ENCODE data around the gene GARNL3. TPM values are rescaled to one million over a fixed set of nuclear protein-coding genes. Genes with fewer than 3 reads are reported as not detected.
A peak's percentile ranks its signal among the peaks of the same experiment; 100 is the strongest.

GARNL3 gene
- total RNA-seq, 1 experiment from 2014 or later = 15.5 TPM

DNA sequence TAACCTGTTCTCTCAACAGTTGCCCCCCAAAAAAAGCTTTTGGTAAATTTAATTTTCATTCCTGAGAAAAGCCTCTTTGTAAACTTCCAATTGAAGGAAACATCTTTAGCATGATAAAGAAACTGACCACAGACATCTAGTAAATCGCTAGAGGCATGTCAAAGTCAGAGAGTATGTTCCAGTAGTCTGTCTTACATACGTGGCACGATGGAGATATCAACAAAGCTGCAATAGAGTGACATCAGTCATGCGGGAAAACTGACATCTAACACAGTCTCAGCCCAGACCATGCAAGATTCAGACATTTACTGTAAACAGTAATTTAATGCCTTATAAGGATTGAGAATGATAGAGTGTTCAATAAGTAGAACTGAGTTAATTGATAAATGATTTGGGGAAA, 45.1 kb downstream of the GARNL3 start:
- no peak for TF ChIP-seq EZH2phosphoT487 (IDR thresholded peaks at IDR 0.05; ENCODE audit: borderline replicate concordance, low read length)
- TF ChIP-seq, protein P1, sequence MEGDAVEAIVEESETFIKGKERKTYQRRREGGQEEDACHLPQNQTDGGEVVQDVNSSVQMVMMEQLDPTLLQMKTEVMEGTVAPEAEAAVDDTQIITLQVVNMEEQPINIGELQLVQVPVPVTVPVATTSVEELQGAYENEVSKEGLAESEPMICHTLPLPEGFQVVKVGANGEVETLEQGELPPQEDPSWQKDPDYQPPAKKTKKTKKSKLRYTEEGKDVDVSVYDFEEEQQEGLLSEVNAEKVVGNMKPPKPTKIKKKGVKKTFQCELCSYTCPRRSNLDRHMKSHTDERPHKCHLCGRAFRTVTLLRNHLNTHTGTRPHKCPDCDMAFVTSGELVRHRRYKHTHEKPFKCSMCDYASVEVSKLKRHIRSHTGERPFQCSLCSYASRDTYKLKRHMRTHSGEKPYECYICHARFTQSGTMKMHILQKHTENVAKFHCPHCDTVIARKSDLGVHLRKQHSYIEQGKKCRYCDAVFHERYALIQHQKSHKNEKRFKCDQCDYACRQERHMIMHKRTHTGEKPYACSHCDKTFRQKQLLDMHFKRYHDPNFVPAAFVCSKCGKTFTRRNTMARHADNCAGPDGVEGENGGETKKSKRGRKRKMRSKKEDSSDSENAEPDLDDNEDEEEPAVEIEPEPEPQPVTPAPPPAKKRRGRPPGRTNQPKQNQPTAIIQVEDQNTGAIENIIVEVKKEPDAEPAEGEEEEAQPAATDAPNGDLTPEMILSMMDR (conservative IDR thresholded peaks at IDR 0.05; ENCODE audit: low read depth, low read length) = no peak
- TF ChIP-seq EZH2 (IDR thresholded peaks at IDR 0.05; ENCODE audit: low read length, unreplicated experiment) = no peak
- H3K4me2 ChIP-seq (ENCODE audit: low read length) = no peak overlapping the region
- H4K20me1 ChIP-seq (ENCODE audit: low read length) = no peaks in the 10 kb centered on the region
- H3K9me3 ChIP-seq (ENCODE audit: low read length) = no peaks in the 10 kb centered on the region
- no peaks in the 10 kb centered on the region for H3K36me3 ChIP-seq (ENCODE audit: low read depth, low read length)
- ATAC-seq (no peak), DNase-seq (no peak)
- peaks cover 35% of the 10 kb centered on the region for H3K4me1 ChIP-seq (ENCODE audit: insufficient read depth, low read length)
- H3K79me2 ChIP-seq (ENCODE audit: low read length) = no peaks in the 10 kb centered on the region
- no peak overlapping the region for H3K9ac ChIP-seq (ENCODE audit: low read length)
- no peaks in the 10 kb centered on the region for H3K9me2 ChIP-seq (replicated peaks; ENCODE audit: low read length)
- ChIA-PET CTCF (no interaction called here), POLR2A (ENCODE audit: unreplicated experiment) (no interaction called here)
- no peaks in the 10 kb centered on the region for H3K27me3 ChIP-seq (ENCODE audit: low read length)
- no peak overlapping the region for H2AFZ ChIP-seq (ENCODE audit: low read length)
- intact Hi-C loops (cut with micrococcal nuclease) = no loop called here
- no peak overlapping the region for H3K27ac ChIP-seq (ENCODE audit: low read length)
- H3F3A ChIP-seq (ENCODE audit: low read length, unreplicated experiment) = no peaks in the 10 kb centered on the region
- no TSS peak for BruUV-seq (replicated peaks)
- no peak overlapping the region for H3K4me3 ChIP-seq (ENCODE audit: low read length)

DNA sequence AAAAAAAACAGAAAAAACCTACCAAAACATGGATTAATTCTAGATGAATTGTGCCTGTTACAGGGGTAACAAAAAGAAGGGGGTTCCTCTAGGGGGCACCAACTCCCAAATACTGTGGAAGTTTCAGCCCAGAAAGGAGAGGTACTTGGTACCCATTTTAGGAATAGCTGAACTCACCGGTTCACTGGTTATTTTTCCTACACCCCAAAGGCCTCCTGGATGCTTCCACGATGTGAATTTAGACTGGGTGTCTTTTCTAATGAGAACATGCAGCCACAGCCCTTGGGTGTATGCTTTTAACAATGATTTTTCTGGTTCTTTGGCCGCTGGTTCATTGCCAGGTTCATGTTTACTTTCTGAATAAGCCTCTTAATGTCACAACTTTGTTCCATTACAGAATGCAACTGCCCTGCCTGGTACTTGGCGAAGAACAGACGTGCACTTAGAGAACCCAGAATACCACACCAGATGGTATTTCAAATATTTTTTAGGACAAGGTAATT, 46.7 kb downstream of the GARNL3 start:
- intact Hi-C loops (cut with micrococcal nuclease) = no loop called here
- Histone ChIP-seq H3K79me2 (ENCODE audit: low read length) (no peaks in the 10 kb centered on the region), H3K9ac (ENCODE audit: low read length) (no peak overlapping the region), H3K27ac (ENCODE audit: low read length) (peak overlapping the region; percentile 57), H3K9me3 (ENCODE audit: low read length) (no peaks in the 10 kb centered on the region), H3K36me3 (ENCODE audit: low read depth, low read length) (no peaks in the 10 kb centered on the region), H3F3A (ENCODE audit: low read length, unreplicated experiment) (no peaks in the 10 kb centered on the region), H2AFZ (ENCODE audit: low read length) (peak overlapping the region; percentile 40; the same call in 1 of the 2 replicates), H3K27me3 (ENCODE audit: low read length) (no peaks in the 10 kb centered on the region), H4K20me1 (ENCODE audit: low read length) (no peaks in the 10 kb centered on the region), H3K4me1 (ENCODE audit: insufficient read depth, low read length) (peaks cover 35% of the 10 kb centered on the region), H3K4me2 (ENCODE audit: low read length) (peak overlapping the region; percentile 51), H3K4me3 (ENCODE audit: low read length) (0 out of 2 replicates have a peak overlapping the region, but pooled peaks have one; percentile 19), H3K9me2 (replicated peaks; ENCODE audit: low read length) (no peaks in the 10 kb centered on the region)
- CTCF ChIA-PET = interaction anchor here (0.6 kb wide), 1 partner anchor 85 kb away, joined by 3 read pairs; the partner anchor contains the start of gene SLC2A8
- DNase-seq (peak; percentile 86), ATAC-seq (peak; percentile 87)
- POLR2A ChIA-PET (ENCODE audit: unreplicated experiment) = no interaction called here
- TF ChIP-seq EZH2 (IDR thresholded peaks at IDR 0.05; ENCODE audit: low read length, unreplicated experiment) = no peak
- no peak for TF ChIP-seq EZH2phosphoT487 (IDR thresholded peaks at IDR 0.05; ENCODE audit: borderline replicate concordance, low read length)
- TF ChIP-seq, protein P1 (conservative IDR thresholded peaks at IDR 0.05; ENCODE audit: low read depth, low read length) = peak; percentile 67
- BruUV-seq (replicated peaks) = no TSS peak

DNA sequence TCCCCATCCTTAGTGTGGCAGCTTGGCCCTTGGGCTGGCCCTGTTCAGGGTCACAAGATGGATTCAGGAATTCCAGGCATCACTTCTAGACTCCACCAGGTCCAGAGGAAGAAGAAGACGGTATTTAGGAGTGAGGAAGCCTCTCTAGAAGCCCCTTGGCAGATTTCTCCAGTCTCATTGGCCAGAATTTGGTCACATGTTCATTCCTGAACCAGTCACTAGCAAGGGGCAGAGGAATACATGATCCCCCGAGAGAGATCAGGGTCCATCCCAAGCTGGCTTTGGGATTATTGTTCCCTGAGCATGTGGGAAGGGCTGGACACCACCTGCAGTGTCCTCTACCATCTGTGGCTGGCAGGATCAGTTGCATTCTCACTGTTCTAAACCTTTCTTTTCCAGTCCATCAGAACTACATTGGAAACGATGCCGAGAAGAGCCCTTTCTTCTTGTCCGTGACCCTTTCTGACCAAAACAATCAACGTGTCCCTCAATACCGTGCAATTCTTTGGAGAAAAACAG, 48.5 kb downstream of the GARNL3 start:
- Histone ChIP-seq H3K9me2 (replicated peaks; ENCODE audit: low read length) (no peaks in the 10 kb centered on the region), H4K20me1 (ENCODE audit: low read length) (no peaks in the 10 kb centered on the region), H3K4me2 (ENCODE audit: low read length) (no peak overlapping the region), H3K36me3 (ENCODE audit: low read depth, low read length) (peaks cover 4% of the 10 kb centered on the region; the same call in 1 of the 2 replicates), H3K4me1 (ENCODE audit: insufficient read depth, low read length) (peaks cover 37% of the 10 kb centered on the region), H3K79me2 (ENCODE audit: low read length) (no peaks in the 10 kb centered on the region), H3K4me3 (ENCODE audit: low read length) (no peak overlapping the region), H3F3A (ENCODE audit: low read length, unreplicated experiment) (no peaks in the 10 kb centered on the region), H2AFZ (ENCODE audit: low read length) (no peak overlapping the region), H3K9me3 (ENCODE audit: low read length) (no peaks in the 10 kb centered on the region), H3K9ac (ENCODE audit: low read length) (no peak overlapping the region), H3K27me3 (ENCODE audit: low read length) (no peaks in the 10 kb centered on the region), H3K27ac (ENCODE audit: low read length) (no peak overlapping the region)
- BruUV-seq (replicated peaks) = no TSS peak
- intact Hi-C loops (cut with micrococcal nuclease) = no loop called here
- CTCF ChIA-PET = no interaction called here
- no peak for DNase-seq
- POLR2A ChIA-PET (ENCODE audit: unreplicated experiment) = no interaction called here
- ATAC-seq = no peak
- no peak for TF ChIP-seq EZH2phosphoT487 (IDR thresholded peaks at IDR 0.05; ENCODE audit: borderline replicate concordance, low read length)
- TF ChIP-seq EZH2 (IDR thresholded peaks at IDR 0.05; ENCODE audit: low read length, unreplicated experiment) = no peak
- TF ChIP-seq, protein P1 (conservative IDR thresholded peaks at IDR 0.05; ENCODE audit: low read depth, low read length) = no peak

Data from PC-3 (cell line).